Measurements from ENCODE around the gene VWF.

DNA sequence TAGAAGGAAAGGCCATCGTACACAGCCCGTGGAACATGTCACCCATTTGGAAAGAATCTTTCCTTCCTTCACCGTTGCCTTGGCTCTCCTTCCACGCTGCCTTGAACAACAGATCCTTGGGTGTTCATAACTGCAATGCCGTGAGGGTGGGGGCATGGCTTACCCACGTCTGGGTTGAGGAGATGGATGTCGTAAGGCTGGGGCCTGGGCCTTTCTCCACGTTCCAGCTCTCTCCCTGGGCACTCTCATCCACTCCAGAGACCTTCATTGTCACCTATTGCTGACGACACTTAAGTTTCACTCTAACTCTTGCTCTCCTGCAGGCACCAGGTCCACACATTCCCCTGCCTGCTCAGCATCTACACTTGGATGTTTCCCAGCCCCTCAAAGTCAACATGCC, 198.8 kb downstream of the VWF start:
- TF ChIP-seq, protein P1, sequence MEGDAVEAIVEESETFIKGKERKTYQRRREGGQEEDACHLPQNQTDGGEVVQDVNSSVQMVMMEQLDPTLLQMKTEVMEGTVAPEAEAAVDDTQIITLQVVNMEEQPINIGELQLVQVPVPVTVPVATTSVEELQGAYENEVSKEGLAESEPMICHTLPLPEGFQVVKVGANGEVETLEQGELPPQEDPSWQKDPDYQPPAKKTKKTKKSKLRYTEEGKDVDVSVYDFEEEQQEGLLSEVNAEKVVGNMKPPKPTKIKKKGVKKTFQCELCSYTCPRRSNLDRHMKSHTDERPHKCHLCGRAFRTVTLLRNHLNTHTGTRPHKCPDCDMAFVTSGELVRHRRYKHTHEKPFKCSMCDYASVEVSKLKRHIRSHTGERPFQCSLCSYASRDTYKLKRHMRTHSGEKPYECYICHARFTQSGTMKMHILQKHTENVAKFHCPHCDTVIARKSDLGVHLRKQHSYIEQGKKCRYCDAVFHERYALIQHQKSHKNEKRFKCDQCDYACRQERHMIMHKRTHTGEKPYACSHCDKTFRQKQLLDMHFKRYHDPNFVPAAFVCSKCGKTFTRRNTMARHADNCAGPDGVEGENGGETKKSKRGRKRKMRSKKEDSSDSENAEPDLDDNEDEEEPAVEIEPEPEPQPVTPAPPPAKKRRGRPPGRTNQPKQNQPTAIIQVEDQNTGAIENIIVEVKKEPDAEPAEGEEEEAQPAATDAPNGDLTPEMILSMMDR (IDR thresholded peaks at IDR 0.05), result no peak
- TF ChIP-seq EZH2 (IDR thresholded peaks at IDR 0.05; ENCODE audit: borderline replicate concordance, insufficient read depth, low read depth, low read length, poor library complexity, severe bottlenecking), result no peak
